HCT116 (cell line): ENCODE data around the gene MRFAP1L1. TPM values are rescaled to one million over a fixed set of nuclear protein-coding genes. Genes with fewer than 3 reads are reported as not detected.

Experiments
- ATAC-seq: fragments of 200-7000 bp; cut with Tn5 transposase; 2 replicates; pipeline ENCODE4 v1.9.1; 2020; ENCODE audit warnings: mild to moderate bottlenecking, moderate library complexity
- BruUV-seq: library from RNA; stranded (reverse); fragments of 400-500 nt; replicated peaks from 2 replicates; lab custom pipeline; 2021; lab: Mats Ljungman, UMichigan
- CTCF ChIA-PET: fragments of 300-600 bp; sonication (Branson Sonifier 250); formaldehyde crosslinking; loops from one replicate; lab custom pipeline; 2021; ENCODE audit warnings: antibody characterized with exemption; lab: Charles Lee
- POLR2A ChIA-PET: fragments of 300-600, 350-600 bp; sonication (Branson Sonifier 250); formaldehyde crosslinking; loops from one replicate; lab custom pipeline; 2021; ENCODE audit warnings: antibody characterized with exemption; lab: Charles Lee
- RAD21 ChIA-PET, 2 experiments: fragments of 300-600 bp; sonication (Branson Sonifier 250); formaldehyde crosslinking; loops; one replicate each; lab custom pipeline; 2023; ENCODE audit warnings: low total read pairs in 2 of 2; ENCODE audit not compliant: uncharacterized antibody in 2 of 2, unreplicated experiment in 2 of 2, low non-redundant PET in 1 of 2; lab: Charles Lee
- DNase-seq: peaks from one replicate; pipeline ENCODE4 v3.0.0-alpha.2; 2010; ENCODE audit warnings: low read depth, low spot score
- H2AFZ ChIP-seq: fragments of 200-600 bp; shearing (Covaris generic), sonication (generic); 2 replicates; pipeline ENCODE4 v1.6.1; 2017; ENCODE audit warnings: low read depth, mixed run types, mixed read lengths, antibody characterized with exemption, low read length; ENCODE audit not compliant: poor library complexity, severe bottlenecking
- H3K27ac ChIP-seq: 2 replicates; pipeline ENCODE4 v1.5.1; 2012; ENCODE audit warnings: low read depth, low read length
- H3K27me3 ChIP-seq: fragments of 200-600 bp; sonication (generic); 2 replicates; pipeline ENCODE4 v1.6.1; 2016; ENCODE audit warnings: mixed run types, low read length, mixed read lengths; ENCODE audit not compliant: insufficient read depth
- H3K36me3 ChIP-seq, 2 experiments: fragments of 200-500 bp in 1 of 2; fragments of 200-600 bp in 1 of 2; sonication (Bioruptor generic) in 1 of 2; sonication (generic) in 1 of 2; 2 replicates each; pipeline versions ENCODE4 v1.5.1 to v1.6.1; 2014 to 2016; ENCODE audit warnings: low read length in 2 of 2, inconsistent platforms in 1 of 2, mixed read lengths in 1 of 2, mixed run types in 1 of 2; ENCODE audit not compliant: insufficient read depth in 2 of 2, control insufficient read depth in 1 of 2
- H3K4me1 ChIP-seq, 2 experiments: fragments of 200-600 bp in 1 of 2; sonication (generic) in 1 of 2; 2 replicates each; pipeline versions ENCODE4 v1.5.1 to v1.6.1; 2012 to 2017; ENCODE audit warnings: low read length in 2 of 2, inconsistent platforms in 1 of 2, mild to moderate bottlenecking in 1 of 2, mixed read lengths in 1 of 2, mixed run types in 1 of 2, moderate library complexity in 1 of 2; ENCODE audit not compliant: insufficient read depth in 2 of 2, control insufficient read depth in 1 of 2
- H3K4me2 ChIP-seq: fragments of 200-600 bp; sonication (generic); 2 replicates; pipeline ENCODE4 v1.6.1; 2017; ENCODE audit warnings: mixed run types, low read length, mixed read lengths
- H3K4me3 ChIP-seq, 2 experiments: fragments of 200-600 bp in 1 of 2; sonication (generic) in 1 of 2; replicated peaks in 1 of 2; 2 replicates each; pipeline ENCODE4 v1.5.1; 2011 to 2016; ENCODE audit warnings: low read length in 2 of 2, control low read depth in 1 of 2, low read depth in 1 of 2, mild to moderate bottlenecking in 1 of 2, mixed read lengths in 1 of 2, mixed run types in 1 of 2
- H3K79me2 ChIP-seq: fragments of 200-600 bp; sonication (generic); 2 replicates; pipeline ENCODE4 v1.6.1; 2017; ENCODE audit warnings: mild to moderate bottlenecking, mixed run types, low read length, moderate library complexity, mixed read lengths; ENCODE audit not compliant: insufficient read depth
- H3K9ac ChIP-seq: fragments of 200-600 bp; sonication (generic); 2 replicates; pipeline ENCODE4 v1.6.1; 2016; ENCODE audit warnings: low read length, mixed read lengths
- H3K9me2 ChIP-seq: fragments of 200-600 bp; sonication (generic), shearing (Covaris generic); 2 replicates; pipeline ENCODE4 v1.6.1; 2017; ENCODE audit warnings: mixed run types, mild to moderate bottlenecking, moderate library complexity; ENCODE audit not compliant: insufficient read depth
- H3K9me3 ChIP-seq, 2 experiments: fragments of 200-500 bp in 1 of 2; fragments of 200-600 bp in 1 of 2; sonication (Bioruptor generic) in 1 of 2; sonication (generic) in 1 of 2; 2 replicates each; pipeline ENCODE4 v1.6.1; 2014 to 2017; ENCODE audit warnings: low read length in 2 of 2, mixed read lengths in 2 of 2, inconsistent platforms in 1 of 2, low read depth in 1 of 2, mild to moderate bottlenecking in 1 of 2, mixed run types in 1 of 2, moderate library complexity in 1 of 2; ENCODE audit not compliant: control insufficient read depth in 1 of 2, insufficient read depth in 1 of 2
- H4K20me1 ChIP-seq: fragments of 200-600 bp; sonication (generic), shearing (Covaris generic); 2 replicates; pipeline ENCODE4 v1.6.1; 2017; ENCODE audit warnings: mixed run types, mild to moderate bottlenecking, moderate library complexity; ENCODE audit not compliant: insufficient read depth
- ATF3 ChIP-seq: IDR thresholded peaks from 2 replicates; pipeline ENCODE4 v1.6.1; 2012
- CTCF ChIP-seq, 3 experiments: fragments of 200-600 bp in 1 of 3; sonication (generic) in 1 of 3; IDR thresholded peaks in 2 of 3; conservative IDR thresholded peaks in 1 of 3; 2 replicates each; pipeline ENCODE4 v1.5.1; 2012 to 2017; ENCODE audit warnings: low read depth in 2 of 3, low read length in 2 of 3, antibody characterized with exemption in 1 of 3, borderline replicate concordance in 1 of 3, control low read depth in 1 of 3, mild to moderate bottlenecking in 1 of 3, mixed read lengths in 1 of 3, mixed run types in 1 of 3, moderate library complexity in 1 of 3; ENCODE audit not compliant: insufficient read depth in 1 of 3
- EGR1 ChIP-seq: IDR thresholded peaks from 2 replicates; pipeline ENCODE4 v1.6.1; 2012; ENCODE audit warnings: low read depth
- FOSL1 ChIP-seq: IDR thresholded peaks from 2 replicates; pipeline ENCODE4 v1.6.1; 2012; ENCODE audit warnings: low read depth
- JUND ChIP-seq: IDR thresholded peaks from 2 replicates; pipeline ENCODE4 v1.6.1; 2012
- MAX ChIP-seq: IDR thresholded peaks from 2 replicates; pipeline ENCODE4 v1.6.1; 2012
- POLR2A ChIP-seq: IDR thresholded peaks from 2 replicates; pipeline ENCODE4 v1.7.0; 2011; ENCODE audit warnings: borderline replicate concordance; ENCODE audit not compliant: insufficient read depth, insufficient read length; ENCODE audit errors: extremely low read depth
- SP1 ChIP-seq: IDR thresholded peaks from 2 replicates; pipeline ENCODE4 v1.6.1; 2012; ENCODE audit warnings: low read depth
- ZBTB33 ChIP-seq: IDR thresholded peaks from 2 replicates; pipeline ENCODE4 v1.6.1; 2011; ENCODE audit warnings: mild to moderate bottlenecking, low read length, moderate library complexity; ENCODE audit not compliant: insufficient replicate concordance; ENCODE audit errors: extremely low read depth
- ZFX ChIP-seq: fragments of 450-650 bp; IDR thresholded peaks from 2 replicates; pipeline ENCODE4 v1.6.1; 2017
- ZNF274 ChIP-seq: fragments of 200-500 bp; sonication (Bioruptor generic); IDR thresholded peaks from 2 replicates; pipeline ENCODE4 v1.6.1; 2014; ENCODE audit warnings: mild to moderate bottlenecking, low read depth, low read length, inconsistent platforms
- intact Hi-C: fragments of 100-400 bp; cut with micrococcal nuclease; formaldehyde crosslinking; loops from 2 replicates; pipeline ENCODE4 v1.10.0; 2022
- total RNA-seq: library from RNA; stranded (reverse); gene quantifications from one replicate; pipeline ENCODE4 v1.2.1, GENCODE V29; 2021; ENCODE audit not compliant: unreplicated experiment

Gene MRFAP1L1
- total RNA-seq, 1 experiment from 2014 or later: 43.0 TPM

- H4K20me1 ChIP-seq: no peaks in the 10 kb centered on the region
- no peak overlapping the region for H3K27ac ChIP-seq
- no peak for DNase-seq
- no peaks in the 10 kb centered on the region for H3K9me2 ChIP-seq
- no peak overlapping the region for H2AFZ ChIP-seq
- no peaks in the 10 kb centered on the region for H3K27me3 ChIP-seq
- no peaks in the 10 kb centered on the region for H3K79me2 ChIP-seq
- H3K9me3 ChIP-seq: no peaks in the 10 kb centered on the region
- ChIA-PET CTCF (interaction anchor here (1.0 to 1.3 kb wide), 2 partner anchors 9 to 18 kb away, joined by 3 read pairs; no protein-coding TSS in a partner anchor), POLR2A (no interaction called here)
- BruUV-seq: no TSS peak
- H3K9ac ChIP-seq: no peak overlapping the region
- ATAC-seq: no peak
- peaks cover 39 to 53% of the 10 kb centered on the region in 2 experiments for H3K4me1 ChIP-seq
- intact Hi-C loops: no loop called here
- H3K4me3 ChIP-seq: no peak overlapping the region
- H3K4me2 ChIP-seq: no peak overlapping the region
- no peaks in the 10 kb centered on the region for H3K36me3 ChIP-seq
- TF ChIP-seq POLR2A (no peak), SP1 (no peak), FOSL1 (no peak), ZFX (no peak), CTCF (IDR thresholded peaks at IDR 0.05 in 2 of 3, conservative IDR thresholded peaks at IDR 0.05 in 1 of 3; ENCODE audit: borderline replicate concordance in 1 of 3, insufficient read depth in 1 of 3, low read depth in 2 of 3, low read length in 2 of 3) (no peak), ZNF274 (no peak), ZBTB33 (no peak), EGR1 (no peak), JUND (no peak), ATF3 (no peak), MAX (no peak)
- TF ChIP-seq, all 23 proteins: peak for 0
- RAD21 ChIA-PET: no interaction called here
Measured at GRCh38 chr4:6692379-6692778, 17.3 kb downstream of the MRFAP1L1 start.
